Frontal cortex (tissue), 4 donors: Measurements from ENCODE around the gene PFDN5. TPM values are rescaled to one million over a fixed set of nuclear protein-coding genes. Genes with fewer than 3 reads are reported as not detected.
"Not testable (repeated sequence)": the region's sequence is repeated elsewhere in the genome, so short reads cannot be mapped to it uniquely, and the experiment has no call there.

Experiments used
- DNase-seq, 2 donors: peaks; one replicate each; pipeline ENCODE4 v3.0.0; 2012; ENCODE audit warnings: low spot score in 2 of 2
- FAIRE-seq: peaks from 2 replicates; lab custom pipeline; 2012; peaks lifted over from hg19 to GRCh38; lab: Jason Lieb, UNC
- total RNA-seq: library from RNA; depleted of rRNA; stranded (reverse); fragments of >200 nt; gene quantifications from one replicate; pipeline ENCODE4 v1.2.3, GENCODE V29; 2014
- donor health status: control.
- donor health status: control.
- donor health status: control.

Gene PFDN5
- total RNA-seq, 1 donor from 2014 or later: 538 TPM

GRCh38 chr12:53325511-53326061 lies 30.2 kb downstream of the PFDN5 start:
- FAIRE-seq: no peak
- peak; percentile 80 to 90 for DNase-seq

GRCh38 chr12:53326460-53327185 lies 31.3 kb downstream of the PFDN5 start:
- DNase-seq: no peak
- FAIRE-seq: no peak

GRCh38 chr12:53327435-53328042 lies 32.2 kb downstream of the PFDN5 start:
- no peak for FAIRE-seq

GRCh38 chr12:53328043-53328435 lies 32.7 kb downstream of the PFDN5 start:
- FAIRE-seq: no peak
- DNase-seq: no peak

More at GRCh38 chr12:53327435-53328042, 32.2 kb downstream of the PFDN5 start:
- DNase-seq: no peak

GRCh38 chr12:53330671-53331070 lies 35.3 kb downstream of the PFDN5 start:
- FAIRE-seq: no peak
- DNase-seq: no peak

GRCh38 chr12:53332339-53332738 lies 37.0 kb downstream of the PFDN5 start:
- not testable (repeated sequence) for DNase-seq, FAIRE-seq

- DNase-seq (no peak), FAIRE-seq (no peak)
Observed at GRCh38 chr12:53332744-53333143, 37.4 kb downstream of the PFDN5 start.

- no peak for DNase-seq
- no peak for FAIRE-seq
Observed at GRCh38 chr12:53333289-53333688, 37.9 kb downstream of the PFDN5 start.

- no peak for DNase-seq
- no peak for FAIRE-seq
Observed at GRCh38 chr12:53333845-53334244, 38.5 kb downstream of the PFDN5 start.

- FAIRE-seq: no peak
Observed at GRCh38 chr12:53334822-53335221, 39.5 kb downstream of the PFDN5 start.

GRCh38 chr12:53336181-53336681 lies 40.9 kb downstream of the PFDN5 start, which contains the start of gene SP7:
SP7 (minus strand) TSS chr12:53336354; CDS start chr12:53335646, 708 bp downstream.
- no peak for FAIRE-seq
- DNase-seq: no peak

More at GRCh38 chr12:53334822-53335221, 39.5 kb downstream of the PFDN5 start:
- DNase-seq: no peak

GRCh38 chr12:53338017-53338416 lies 42.7 kb downstream of the PFDN5 start:
- DNase-seq (no peak), FAIRE-seq (no peak)

GRCh38 chr12:53338916-53339315 lies 43.6 kb downstream of the PFDN5 start:
- no peak for FAIRE-seq
- DNase-seq: no peak

GRCh38 chr12:53340398-53340797 lies 45.1 kb downstream of the PFDN5 start:
- FAIRE-seq: no peak
- DNase-seq: no peak

- no peak for DNase-seq
Observed at GRCh38 chr12:53343449-53343848, 48.1 kb downstream of the PFDN5 start.

GRCh38 chr12:53343969-53344368 lies 48.6 kb downstream of the PFDN5 start:
- DNase-seq (no peak), FAIRE-seq (no peak)

More at GRCh38 chr12:53343449-53343848, 48.1 kb downstream of the PFDN5 start:
- no peak for FAIRE-seq

- DNase-seq (no peak), FAIRE-seq (no peak)
Observed at GRCh38 chr12:53344487-53344823, 49.1 kb downstream of the PFDN5 start.

- FAIRE-seq (no peak), DNase-seq (peak; percentile 81 to 84)
Observed at GRCh38 chr12:53344824-53345485, 49.6 kb downstream of the PFDN5 start.

- FAIRE-seq: no peak
- no peak for DNase-seq
Observed at GRCh38 chr12:53345486-53346188, 50.3 kb downstream of the PFDN5 start.

- DNase-seq (no peak), FAIRE-seq (no peak)
Observed at GRCh38 chr12:53346491-53346890, 51.1 kb downstream of the PFDN5 start.
